Measurements from ENCODE around the gene ELF2.
A peak's percentile ranks its signal among the peaks of the same experiment; 100 is the strongest.
"Not testable (repeated sequence)": the region's sequence is repeated elsewhere in the genome, so short reads cannot be mapped to it uniquely, and the experiment has no call there.

Gene ELF2

GRCh38 chr4:139184129-139184528 is 7.1 kb upstream of the ELF2 start:
- DNase-seq (ENCODE audit: low read depth): no peak

- DNase-seq (ENCODE audit: low read depth): peak; percentile 81
These were observed 1.0 kb upstream of the ELF2 start for GRCh38 chr4:139177869-139178619.

- DNase-seq (ENCODE audit: low read depth): peak; percentile 59
These were observed 543 bp downstream of the ELF2 start for GRCh38 chr4:139176302-139177048.

- DNase-seq (ENCODE audit: low read depth): peak; percentile 49
These were observed 1.2 kb downstream of the ELF2 start for GRCh38 chr4:139175646-139176301.

- peak; percentile 51 for DNase-seq (ENCODE audit: low read depth)
These were observed 4.9 kb downstream of the ELF2 start for GRCh38 chr4:139171876-139172691.

GRCh38 chr4:139170932-139171331 is 6.1 kb downstream of the ELF2 start:
- DNase-seq (ENCODE audit: low read depth): no peak

- DNase-seq (ENCODE audit: low read depth): no peak
These were observed 9.1 kb downstream of the ELF2 start for GRCh38 chr4:139167774-139168444.

- DNase-seq (ENCODE audit: low read depth): no peak
These were observed 12.3 kb downstream of the ELF2 start for GRCh38 chr4:139164731-139165130.

GRCh38 chr4:139163806-139164206 is 13.2 kb downstream of the ELF2 start:
- DNase-seq (ENCODE audit: low read depth): no peak

GRCh38 chr4:139157977-139158376 is 19.0 kb downstream of the ELF2 start:
- not testable (repeated sequence) for DNase-seq (ENCODE audit: low read depth)

- DNase-seq (ENCODE audit: low read depth): no peak
These were observed 22.0 kb downstream of the ELF2 start for GRCh38 chr4:139154952-139155557.

- no peak for DNase-seq (ENCODE audit: low read depth)
These were observed 22.5 kb downstream of the ELF2 start for GRCh38 chr4:139154538-139154937.

- no peak for DNase-seq (ENCODE audit: low read depth)
These were observed 22.9 kb downstream of the ELF2 start for GRCh38 chr4:139154134-139154421.

GRCh38 chr4:139153411-139154133 is 23.4 kb downstream of the ELF2 start:
- no peak for DNase-seq (ENCODE audit: low read depth)

GRCh38 chr4:139152249-139152648 is 24.8 kb downstream of the ELF2 start:
- no peak for DNase-seq (ENCODE audit: low read depth)

GRCh38 chr4:139146926-139147629 is 29.9 kb downstream of the ELF2 start:
- no peak for DNase-seq (ENCODE audit: low read depth)

GRCh38 chr4:139145552-139145932 is 31.5 kb downstream of the ELF2 start:
- no peak for DNase-seq (ENCODE audit: low read depth)

GRCh38 chr4:139144911-139145551 is 32.0 kb downstream of the ELF2 start:
- DNase-seq (ENCODE audit: low read depth): no peak

- DNase-seq (ENCODE audit: low read depth): peak; percentile 72
These were observed 32.7 kb downstream of the ELF2 start for GRCh38 chr4:139144161-139144859.

Measured in HS-27A (cell line).